Bronchial epithelial cell (primary cell): ENCODE data around the gene GOLGA1. TPM values are rescaled to one million over a fixed set of nuclear protein-coding genes. Genes with fewer than 3 reads are reported as not detected.

Experiments
- DNase-seq: peaks from one replicate; pipeline ENCODE4 v3.0.0-alpha.2; 2010; ENCODE audit warnings: low read depth
- FAIRE-seq: peaks from 2 replicates; lab custom pipeline; 2011; peaks lifted over from hg19 to GRCh38; lab: Jason Lieb, UNC
- H3K27me3 ChIP-seq: 2 replicates; pipeline ENCODE4 v1.5.1; 2011; ENCODE audit warnings: low read length; ENCODE audit not compliant: control insufficient read depth, insufficient read depth
- H3K36me3 ChIP-seq: 2 replicates; pipeline ENCODE4 v1.5.1; 2011; ENCODE audit warnings: low read length; ENCODE audit not compliant: control insufficient read depth, insufficient read depth
- H3K4me3 ChIP-seq: 2 replicates; pipeline ENCODE4 v1.5.1; 2011; ENCODE audit warnings: mild to moderate bottlenecking, low read depth, low read length, control low read depth
- CTCF ChIP-seq: IDR thresholded peaks from 2 replicates; pipeline ENCODE4 v1.5.1; 2011; ENCODE audit warnings: mild to moderate bottlenecking, moderate library complexity, low read length, control low read depth, inconsistent platforms; ENCODE audit not compliant: insufficient read depth, severe bottlenecking
- total RNA-seq: library from RNA; depleted of rRNA; stranded (reverse); fragments of >200 nt; gene quantifications from 2 replicates; pipeline ENCODE4 v1.2.1, GENCODE V29; 2014

The GOLGA1 gene
- total RNA-seq, 1 donor from 2014 or later = 7.9 TPM

- no peak for TF ChIP-seq CTCF
- Histone ChIP-seq H3K4me3 (no peak overlapping the region), H3K36me3 (peaks cover 12% of the 10 kb centered on the region), H3K27me3 (no peaks in the 10 kb centered on the region)
- DNase-seq (no peak), FAIRE-seq (no peak)
Observed at GRCh38 chr9:124881138-124881743, 59.6 kb downstream of the GOLGA1 start.

DNA sequence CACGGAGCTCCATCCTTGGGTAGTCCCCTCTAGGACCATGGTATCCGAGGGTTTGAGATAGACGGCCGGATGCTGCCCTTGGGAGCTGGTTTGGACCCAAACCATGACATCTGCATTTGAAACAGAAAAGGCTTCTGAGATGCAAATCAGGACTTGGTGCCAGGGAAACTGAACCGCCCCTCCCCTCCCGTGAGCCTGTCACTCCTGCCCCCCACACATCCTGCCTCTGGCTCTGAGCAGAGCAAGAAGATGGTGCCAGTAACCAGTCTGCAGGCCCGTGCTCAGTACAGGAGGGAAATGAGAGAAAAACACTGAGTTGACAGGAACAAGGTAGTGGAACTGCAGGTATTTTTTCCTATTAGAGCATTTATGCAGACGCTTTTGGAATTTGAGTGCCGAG lies 60.4 kb downstream of the GOLGA1 start:
- H3K36me3 ChIP-seq = peaks cover 14% of the 10 kb centered on the region

GRCh38 chr9:124879226-124879625 lies 61.7 kb downstream of the GOLGA1 start:
- no peaks in the 10 kb centered on the region for H3K27me3 ChIP-seq
- FAIRE-seq = no peak
- no peak overlapping the region for H3K4me3 ChIP-seq
- peaks cover 20% of the 10 kb centered on the region for H3K36me3 ChIP-seq
- TF ChIP-seq CTCF = no peak
- no peak for DNase-seq

More for the DNA sequence above, 60.4 kb downstream of the GOLGA1 start:
- no peak for TF ChIP-seq CTCF
- FAIRE-seq (no peak), DNase-seq (no peak)
- no peaks in the 10 kb centered on the region for H3K27me3 ChIP-seq
- no peak overlapping the region for H3K4me3 ChIP-seq

- Histone ChIP-seq H3K27me3 (no peaks in the 10 kb centered on the region), H3K36me3 (peaks cover 25% of the 10 kb centered on the region), H3K4me3 (no peak overlapping the region)
- FAIRE-seq (no peak), DNase-seq (no peak)
- TF ChIP-seq CTCF = no peak
Observed at GRCh38 chr9:124878518-124878917, 62.4 kb downstream of the GOLGA1 start.

DNA sequence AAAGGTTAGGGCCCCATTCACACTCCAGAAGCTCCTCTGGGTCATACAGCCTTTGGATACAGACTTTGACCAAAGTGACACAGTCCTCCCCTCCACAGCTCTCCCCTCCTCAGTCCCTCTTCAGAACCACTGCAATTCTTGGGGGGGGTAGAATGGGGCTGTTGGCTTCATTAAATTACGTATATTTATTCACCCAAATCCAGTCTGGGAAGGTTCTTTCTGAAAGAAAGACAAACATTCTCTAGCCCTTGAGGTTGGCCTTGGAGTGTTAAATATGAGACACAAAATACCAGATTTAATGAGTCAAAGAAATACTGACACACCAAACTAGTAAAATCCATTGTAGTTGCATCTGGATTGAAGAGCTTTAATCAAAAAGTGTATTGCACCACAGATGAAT lies 62.9 kb downstream of the GOLGA1 start:
- FAIRE-seq (no peak), DNase-seq (no peak)
- H3K27me3 ChIP-seq = no peaks in the 10 kb centered on the region
- H3K36me3 ChIP-seq = peaks cover 28% of the 10 kb centered on the region
- TF ChIP-seq CTCF = no peak
- no peak overlapping the region for H3K4me3 ChIP-seq
